Activated T-cell treated with anti-CD3 and anti-CD28 coated beads for 1 hour (primary cell): Measurements from ENCODE around the gene MRPL38.
"Not testable (repeated sequence)": the region's sequence is repeated elsewhere in the genome, so short reads cannot be mapped to it uniquely, and the experiment has no call there.

Experiments used
- DNase-seq: peaks from one replicate; pipeline ENCODE4 v3.0.0-alpha.2; 2020; ENCODE audit warnings: low read depth

Gene MRPL38

DNA sequence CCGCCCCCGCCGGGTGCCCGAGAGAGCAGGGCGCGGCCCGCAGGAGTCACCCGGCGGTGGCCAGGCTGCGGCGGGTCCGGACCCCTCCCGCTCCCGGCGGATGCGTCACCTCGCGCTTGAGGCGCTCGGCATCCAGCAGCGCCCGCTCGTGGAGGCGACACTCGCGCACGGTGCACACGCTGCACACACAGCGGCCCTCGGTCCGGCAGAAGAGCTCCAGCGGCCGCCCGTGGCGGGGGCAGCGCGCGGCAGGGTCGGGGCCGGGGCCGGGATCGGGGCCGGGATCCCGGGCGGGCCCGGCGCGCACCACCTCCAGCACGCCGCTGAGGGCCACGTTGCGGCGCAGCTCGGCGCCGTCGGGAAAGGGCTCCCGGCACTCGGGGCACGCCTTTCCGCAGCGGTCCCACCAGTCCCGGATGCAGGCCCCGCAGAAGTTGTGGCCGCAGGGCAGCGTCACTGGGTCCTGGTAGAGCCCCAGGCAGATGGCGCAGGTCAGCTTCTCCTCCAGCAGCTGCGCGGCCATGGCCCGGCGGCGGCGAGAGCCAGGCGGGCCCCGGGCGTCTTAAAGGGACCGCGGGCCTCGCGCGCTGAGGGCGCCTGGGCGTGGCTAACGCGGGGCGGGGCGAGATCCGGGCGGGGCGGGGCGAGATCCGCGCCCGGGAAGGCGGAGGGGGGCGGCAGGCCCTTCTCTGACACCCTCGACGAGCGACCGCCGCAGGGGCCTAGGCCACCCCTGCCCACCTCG, 8.1 kb downstream of the MRPL38 start, which contains the start of gene TRIM65:
TSS of gene TRIM65 (minus strand) at position 537 of the 745 bp plus-strand sequence. CDS start at position 523, 14 bp downstream.
- peak; percentile 66 for DNase-seq

DNA sequence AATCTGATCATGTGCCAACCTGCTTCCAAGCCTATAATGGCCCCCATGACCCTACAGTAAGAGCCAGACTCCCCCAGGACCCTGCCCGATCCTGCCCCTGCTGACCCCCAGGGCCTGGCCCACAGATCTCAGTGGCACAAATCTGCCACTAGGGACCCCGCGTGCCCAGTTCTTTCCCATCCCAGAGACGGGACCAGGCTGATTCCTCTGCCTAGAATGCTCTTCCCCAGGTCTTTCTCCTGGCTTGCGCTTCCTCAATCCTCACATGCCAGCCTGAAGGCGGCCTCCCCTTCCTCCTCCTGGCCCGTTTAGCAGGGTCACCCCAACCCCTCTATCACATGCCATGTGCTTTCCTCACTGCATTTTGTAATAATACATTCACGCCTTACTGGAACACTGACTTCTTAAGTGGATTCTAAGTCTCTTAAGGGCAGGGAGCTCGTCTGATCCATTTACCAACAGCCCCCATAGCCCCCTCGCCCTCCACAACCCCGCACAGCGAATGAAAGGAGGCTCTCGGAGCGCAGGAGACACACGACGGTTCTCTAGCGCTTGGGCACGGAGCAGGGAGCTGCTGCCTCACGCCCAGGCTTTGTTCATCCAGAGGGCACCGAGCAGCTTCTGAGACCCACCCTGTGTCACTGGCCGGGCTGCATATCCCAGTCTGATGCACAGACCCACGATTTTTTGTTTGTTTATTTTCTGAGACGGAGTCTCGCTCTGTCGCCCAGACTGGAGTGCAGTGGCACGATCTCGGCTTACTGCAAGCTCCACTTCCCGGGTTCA, 9.1 kb downstream of the MRPL38 start:
- DNase-seq, result no peak

GRCh38 chr17:75894049-75894733, 10.5 kb downstream of the MRPL38 start:
- no peak for DNase-seq

DNA sequence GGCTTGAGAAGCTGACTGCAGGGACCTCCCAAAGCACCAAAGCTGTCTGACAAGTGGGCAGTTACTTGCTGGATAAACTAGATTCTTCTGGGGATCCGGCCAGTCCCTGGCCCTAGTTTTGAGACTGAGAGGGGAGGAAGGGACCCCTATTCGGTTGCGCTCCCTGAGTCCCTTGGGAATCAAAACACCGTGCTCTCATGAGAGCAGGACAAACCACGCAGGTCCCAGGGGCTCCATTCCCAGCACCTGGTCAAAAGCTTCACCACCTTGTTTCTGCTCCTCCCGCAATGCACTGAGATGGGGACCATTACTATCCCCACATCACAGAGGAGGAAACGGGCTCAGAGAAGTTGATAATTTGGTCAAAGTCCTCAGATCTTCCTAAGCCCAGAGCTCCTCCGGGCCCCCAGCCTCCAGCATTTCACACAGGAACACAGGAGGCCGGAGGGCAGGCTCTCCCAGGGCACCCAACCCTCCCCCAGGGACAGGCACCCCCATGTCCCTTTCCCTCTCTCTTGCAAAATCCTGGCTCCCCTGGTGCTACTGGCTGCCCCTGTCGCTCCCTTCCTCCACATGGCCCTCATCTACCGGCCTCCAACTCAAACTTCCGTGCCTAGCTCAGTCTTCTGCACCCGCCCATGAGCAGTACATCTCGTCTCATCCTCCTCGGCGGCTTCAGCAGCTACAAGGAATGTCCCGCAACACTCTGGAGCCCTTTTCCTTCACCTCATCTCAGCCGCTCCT, 11.2 kb downstream of the MRPL38 start:
- no peak for DNase-seq

DNA sequence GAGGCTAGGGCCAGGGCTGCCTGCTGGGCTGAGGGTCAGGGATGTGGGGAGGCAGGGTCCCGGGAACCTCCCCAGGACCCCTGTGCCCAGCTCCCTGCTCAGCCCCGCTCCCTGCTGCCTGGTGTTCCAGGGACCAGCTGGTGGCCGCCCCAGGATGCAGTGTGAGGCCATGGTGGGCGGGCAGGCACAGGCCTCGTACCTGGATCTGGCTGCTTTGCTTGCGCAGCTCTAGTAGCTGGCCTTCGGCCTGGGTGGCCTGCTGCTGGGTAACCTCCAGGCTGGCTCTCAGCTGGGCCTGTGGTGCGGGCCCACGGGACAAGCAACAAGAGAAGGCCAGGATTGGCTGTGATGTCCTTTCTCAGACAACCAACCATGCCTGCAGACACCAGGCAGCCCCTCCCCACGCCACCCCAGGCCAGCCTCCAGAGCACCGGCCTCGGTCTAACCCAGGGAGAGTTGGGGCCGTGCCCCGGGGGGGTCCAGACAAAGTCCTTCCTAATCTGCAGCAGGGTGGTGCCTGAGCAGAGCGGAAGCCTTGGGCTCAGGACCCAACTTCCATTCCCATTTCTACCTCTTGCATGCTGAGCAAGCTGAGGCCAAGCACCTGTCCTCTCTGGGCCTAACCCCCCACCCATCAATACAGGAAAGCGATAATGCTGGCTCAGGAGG, 12.0 kb downstream of the MRPL38 start:
- DNase-seq, result no peak

- DNase-seq, result no peak
These were observed 12.8 kb downstream of the MRPL38 start for GRCh38 chr17:75891605-75892555.

GRCh38 chr17:75891022-75891604, 13.6 kb downstream of the MRPL38 start:
- no peak for DNase-seq

DNA sequence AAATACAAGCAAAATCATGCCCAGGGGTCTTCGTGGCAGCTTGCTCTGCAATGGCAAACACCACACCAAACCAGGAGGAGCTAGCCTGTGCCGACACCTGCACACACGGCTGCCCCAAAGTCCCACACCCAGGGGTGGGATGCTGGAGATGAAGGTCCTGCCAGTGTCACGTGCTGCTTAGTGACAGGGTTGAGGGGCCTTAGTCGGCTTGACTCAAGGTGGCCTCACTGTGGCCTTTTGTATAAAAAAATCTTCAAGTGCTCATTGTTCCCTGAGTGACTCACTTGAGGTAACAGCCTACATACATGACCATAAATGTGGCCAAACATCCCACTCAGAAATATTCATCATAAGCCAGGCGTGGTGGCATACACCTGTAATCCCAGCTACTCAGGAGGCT, 15.2 kb downstream of the MRPL38 start:
- DNase-seq, result no peak

DNA sequence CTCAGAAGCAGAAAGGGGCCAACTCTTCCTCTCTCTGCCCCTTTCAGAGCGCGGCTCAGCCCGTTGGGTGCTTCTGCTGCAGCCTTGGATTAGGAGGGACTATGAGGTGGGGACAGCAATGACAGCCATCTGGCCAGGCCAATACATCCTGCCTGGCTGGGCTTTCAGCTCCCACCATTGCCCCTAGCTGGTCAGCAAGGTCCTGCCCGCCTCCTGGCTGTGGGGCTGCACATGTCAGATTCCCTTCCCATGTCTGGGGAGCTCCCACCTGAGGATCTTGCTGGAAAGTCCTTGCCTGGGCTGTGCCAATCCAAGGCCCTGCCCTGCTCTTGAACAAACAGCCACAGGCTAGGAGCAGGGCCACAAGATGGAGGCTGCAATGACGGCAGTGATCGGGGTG, 16.2 kb downstream of the MRPL38 start:
- DNase-seq, result no peak

GRCh38 chr17:75885860-75886259, 18.8 kb downstream of the MRPL38 start:
- DNase-seq, result not testable (repeated sequence)

DNA sequence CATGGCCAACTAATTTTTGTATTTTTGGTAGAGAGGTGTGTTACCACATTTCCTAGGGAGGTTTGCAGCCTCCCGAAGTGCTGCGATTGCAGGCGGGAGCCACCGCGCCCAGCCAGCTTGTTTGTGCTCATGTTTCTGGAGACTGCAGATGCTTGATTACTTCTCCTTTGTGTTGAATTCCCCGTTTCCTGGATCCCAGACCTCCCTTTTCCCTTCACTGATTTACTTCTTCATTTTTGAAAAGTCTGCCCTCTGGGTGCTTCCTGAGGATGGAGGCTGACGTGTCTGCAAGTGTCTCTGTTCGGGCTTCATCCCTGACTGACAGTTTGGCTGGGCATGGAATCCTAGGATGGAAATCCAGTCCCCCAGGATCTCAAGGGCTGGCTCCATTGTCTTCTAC, 19.3 kb downstream of the MRPL38 start:
- no peak for DNase-seq

DNA sequence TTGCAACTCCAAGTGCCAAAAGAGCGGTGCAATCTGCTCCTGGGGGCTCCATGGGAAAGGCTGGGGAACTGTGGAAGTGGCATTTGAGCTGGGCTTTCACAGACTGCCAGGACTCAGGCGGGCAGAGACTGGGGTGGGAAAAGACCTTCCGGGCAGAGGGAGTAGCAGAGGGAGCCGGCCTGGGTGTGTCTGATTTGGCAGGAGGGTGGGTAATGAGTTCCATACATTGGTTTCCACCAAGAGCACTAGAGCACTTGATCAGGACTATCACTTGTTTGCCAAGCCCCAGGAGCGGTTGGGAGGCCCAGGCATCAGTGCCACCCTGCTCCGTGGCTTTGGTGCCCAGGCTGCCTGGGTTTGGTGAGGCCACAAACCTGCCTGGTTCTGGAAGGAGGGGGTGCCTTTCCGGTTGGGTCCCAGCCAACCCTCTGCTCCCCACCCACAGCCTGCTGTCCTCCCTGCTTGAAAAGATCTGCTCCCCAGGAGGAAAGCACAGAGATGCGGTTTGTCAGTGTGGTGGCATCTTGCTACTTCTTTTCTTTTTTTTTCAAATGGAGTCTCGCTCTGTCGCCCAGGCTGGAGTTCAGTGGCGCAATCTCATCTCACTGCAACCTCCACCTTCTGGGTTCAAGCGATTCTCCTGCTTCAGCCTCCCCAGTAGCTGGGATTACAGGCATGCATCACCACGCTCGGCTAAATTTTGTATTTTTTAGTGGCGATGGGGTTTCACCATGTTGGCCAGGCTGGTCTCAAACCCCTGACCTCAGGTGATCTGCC, 22.8 kb downstream of the MRPL38 start:
- no peak for DNase-seq

GRCh38 chr17:75880266-75880665, 24.4 kb downstream of the MRPL38 start:
- no peak for DNase-seq

- no peak for DNase-seq
These were observed 26.3 kb downstream of the MRPL38 start, which contains the start of gene TRIM47 for GRCh38 chr17:75878174-75878998. TSS of gene TRIM47 (minus strand) at chr17:75878581. CDS start at chr17:75878548, 33 bp downstream.

GRCh38 chr17:75877752-75878173, 26.9 kb downstream of the MRPL38 start:
- DNase-seq, result peak; percentile 60

DNA sequence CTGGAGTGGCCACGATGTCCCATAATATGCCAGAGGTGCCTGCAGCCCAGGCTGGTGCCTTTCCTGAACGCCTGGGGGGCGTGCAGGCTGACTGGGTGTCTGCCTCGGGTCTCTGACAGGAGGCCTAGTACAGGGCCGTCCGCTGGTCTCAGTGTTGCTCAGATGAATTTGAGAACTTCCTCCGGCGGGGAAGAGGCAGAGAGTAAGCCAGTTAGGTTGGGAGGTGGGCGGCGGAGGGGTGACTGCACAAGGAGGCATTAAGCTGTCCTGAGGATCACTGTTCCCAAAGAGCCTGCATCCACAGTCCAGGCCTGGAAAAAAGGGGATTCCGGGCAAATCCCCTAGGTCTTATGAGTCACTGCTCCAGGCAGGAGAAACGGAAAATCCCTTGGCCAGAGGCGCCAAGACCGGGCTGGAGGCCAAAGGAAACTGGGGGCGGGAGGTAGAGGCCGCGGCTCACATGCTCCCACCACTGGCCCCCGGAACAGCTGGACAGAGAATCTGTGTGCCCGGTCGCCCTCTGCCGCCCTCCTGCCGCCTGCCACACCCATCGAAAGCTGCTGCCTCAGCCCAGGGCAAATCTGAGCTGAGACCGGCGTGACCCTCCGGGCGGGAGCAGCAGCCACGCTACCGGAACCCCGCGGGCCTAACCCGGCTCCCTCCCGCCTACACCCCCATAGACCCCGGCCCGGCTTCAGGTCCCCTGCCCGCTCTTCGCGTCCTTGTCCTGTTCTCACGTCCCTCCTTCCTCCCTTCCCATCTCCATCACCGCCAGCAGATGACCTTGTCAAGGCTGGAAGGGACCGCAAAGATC, 27.5 kb downstream of the MRPL38 start:
- DNase-seq, result no peak
